GM19395 (cell line): Measurements from ENCODE around the gene KLRG1.

ENCODE experiments used
- ATAC-seq: cut with Tn5 transposase; IDR thresholded peaks from one replicate; pipeline ENCODE4 v1.9.1; 2021; ENCODE audit warnings: mild to moderate bottlenecking, moderate library complexity; ENCODE audit not compliant: unreplicated experiment

Gene KLRG1

DNA sequence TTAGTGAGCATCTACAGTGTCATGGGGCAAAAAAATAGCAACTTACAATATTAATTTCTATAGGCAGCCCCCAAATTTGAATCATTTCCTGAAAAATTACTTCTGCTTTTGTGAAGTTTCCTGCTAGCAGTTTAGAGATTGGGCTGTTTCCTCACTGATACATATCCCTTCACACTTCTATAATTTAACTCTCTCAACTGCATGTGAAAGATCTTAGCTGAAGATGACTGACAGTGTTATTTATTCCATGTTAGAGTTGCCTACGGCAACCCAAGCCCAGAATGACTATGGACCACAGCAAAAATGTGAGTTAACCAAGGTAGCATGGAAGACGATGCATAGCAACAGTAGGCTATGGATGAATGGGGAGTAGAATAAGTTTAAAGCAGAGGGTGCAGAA, at the start of gene KLRG1:
TSS of gene KLRG1 (plus strand) at position 134 of the 400 bp plus-strand sequence. CDS start at position 224, 90 bp downstream.
- ATAC-seq, result no peak

DNA sequence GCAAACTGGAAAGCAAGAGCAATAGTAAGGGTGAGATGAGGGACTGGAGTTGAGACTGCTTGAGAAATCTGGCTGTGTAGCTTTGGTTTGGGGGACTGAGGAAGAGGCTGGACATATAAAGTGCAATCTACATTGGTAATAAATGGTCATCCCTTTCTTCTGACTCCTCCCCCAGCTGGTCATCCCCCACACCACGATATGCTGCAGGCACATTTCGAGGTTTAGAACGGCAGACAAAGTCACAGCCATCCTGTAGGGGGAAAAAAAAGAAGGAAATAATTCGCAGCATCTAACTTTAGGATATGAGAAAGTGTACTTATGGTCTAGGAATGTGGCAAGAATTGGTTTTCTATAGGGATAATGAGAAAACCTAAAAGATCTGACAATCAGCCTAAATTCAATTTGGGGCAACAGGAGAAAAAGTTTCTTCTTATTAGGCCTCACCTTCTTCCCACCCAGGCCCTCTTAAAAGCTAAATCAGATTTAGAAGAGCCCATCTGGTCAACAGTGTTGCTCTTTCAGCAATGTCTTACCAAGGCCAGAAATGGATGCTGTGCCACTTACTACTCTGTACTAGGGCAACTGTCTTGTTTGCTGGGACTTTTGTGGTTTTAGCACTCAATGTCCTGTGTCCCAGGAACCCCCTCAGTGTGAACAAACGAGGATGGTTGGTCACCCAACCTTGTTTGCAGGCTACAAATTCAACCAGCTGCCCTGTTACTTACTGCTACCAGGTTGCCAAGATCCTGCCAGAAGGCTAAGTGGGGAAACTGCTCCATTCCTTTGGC, 47.5 kb upstream of the KLRG1 start:
- no peak for ATAC-seq

DNA sequence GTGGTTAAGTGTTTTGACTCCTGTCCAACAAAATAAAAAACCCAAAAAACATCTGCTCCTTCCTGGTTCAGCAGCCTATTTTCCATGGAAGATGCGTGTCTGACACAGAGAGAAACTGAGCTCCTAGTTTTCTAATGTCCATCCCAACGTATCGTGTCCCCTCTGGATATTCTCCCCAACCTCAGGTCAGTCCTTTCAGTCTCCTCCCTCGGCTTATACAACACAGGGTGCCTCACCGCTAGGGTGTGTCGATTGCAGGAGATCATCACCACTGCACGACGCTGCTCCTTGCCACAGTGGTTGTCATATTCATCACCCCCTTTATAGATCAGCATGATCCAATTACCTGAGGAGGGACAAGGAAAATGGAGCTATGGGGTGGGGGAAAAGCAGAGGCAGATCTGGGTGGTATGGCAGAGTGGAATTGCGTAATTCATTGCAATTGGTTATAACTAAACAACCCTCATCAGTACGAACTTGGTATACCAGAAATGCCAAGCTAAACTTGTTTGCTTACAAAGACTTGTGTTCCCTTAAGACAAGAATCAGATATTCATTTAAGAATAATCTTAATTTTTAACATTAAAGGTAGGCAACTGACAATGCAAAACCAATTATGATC, 45.7 kb upstream of the KLRG1 start:
- no peak for ATAC-seq

DNA sequence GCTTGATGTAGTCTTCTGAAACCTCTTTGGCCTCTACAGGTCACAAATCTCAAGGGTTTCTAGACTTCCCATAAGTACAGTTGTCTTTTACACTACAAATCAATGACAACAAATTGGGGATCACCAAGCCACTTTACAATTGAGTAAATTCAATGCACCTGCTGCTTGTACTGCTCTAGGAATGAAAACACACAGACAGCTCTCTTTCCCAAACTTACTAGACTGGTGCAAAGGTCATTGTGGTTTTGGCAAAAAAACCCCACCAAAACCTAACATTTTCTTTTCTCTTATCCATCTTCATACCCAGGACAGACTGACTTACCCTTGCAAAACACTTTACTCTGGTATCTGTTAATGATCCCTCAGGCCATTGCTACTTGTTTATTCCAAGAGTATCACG, 42.6 kb upstream of the KLRG1 start:
- no peak for ATAC-seq

DNA sequence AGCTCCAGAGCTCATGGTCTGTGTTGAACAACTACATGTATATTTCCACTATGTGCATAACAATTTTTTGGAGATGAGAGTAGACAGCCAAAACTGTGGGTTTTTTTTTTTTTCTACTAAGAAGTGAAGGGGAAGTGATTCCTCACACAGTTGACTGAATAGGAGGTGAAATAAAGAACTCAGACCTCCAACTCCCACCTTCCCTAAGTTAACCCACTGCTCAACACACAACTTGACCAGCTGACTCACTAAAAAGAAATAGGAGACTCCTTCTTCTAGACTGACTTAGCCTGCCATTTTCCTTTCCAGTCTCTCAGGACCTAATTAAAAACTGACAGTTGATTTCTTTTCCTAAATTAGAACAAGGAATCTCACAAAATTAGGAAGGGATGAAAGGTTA, 41.6 kb upstream of the KLRG1 start:
- ATAC-seq, result no peak

DNA sequence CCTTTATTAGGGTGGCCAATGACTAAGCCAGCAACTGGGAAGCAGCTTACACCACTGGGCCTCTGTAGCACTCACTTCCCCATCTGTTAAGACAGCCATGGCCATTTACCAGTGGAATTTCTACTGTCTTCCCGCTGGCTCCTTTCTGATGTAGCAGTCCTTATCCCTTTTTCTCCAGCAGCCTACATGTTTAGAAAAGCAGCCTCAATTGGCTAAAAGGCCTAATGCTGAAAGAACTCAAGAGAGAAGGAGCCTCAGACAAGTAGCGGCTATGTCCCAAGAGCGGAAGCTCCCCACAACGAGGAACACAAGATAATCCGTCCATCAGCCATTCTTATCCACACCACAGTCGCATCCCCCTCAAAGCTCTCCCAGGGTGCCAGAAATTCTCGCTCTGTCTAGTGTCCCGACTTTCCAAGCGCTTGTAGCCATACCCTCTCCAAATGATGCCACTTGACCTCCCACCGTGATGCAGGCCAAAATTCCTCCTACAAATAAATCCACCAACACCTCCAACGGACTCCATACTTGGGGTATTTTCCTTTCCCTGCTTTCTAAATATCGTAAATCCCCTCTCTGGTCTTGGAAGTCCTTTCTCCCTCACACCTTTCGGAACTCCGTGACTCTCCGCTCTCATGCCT, 40.5 kb upstream of the KLRG1 start:
- no peak for ATAC-seq

DNA sequence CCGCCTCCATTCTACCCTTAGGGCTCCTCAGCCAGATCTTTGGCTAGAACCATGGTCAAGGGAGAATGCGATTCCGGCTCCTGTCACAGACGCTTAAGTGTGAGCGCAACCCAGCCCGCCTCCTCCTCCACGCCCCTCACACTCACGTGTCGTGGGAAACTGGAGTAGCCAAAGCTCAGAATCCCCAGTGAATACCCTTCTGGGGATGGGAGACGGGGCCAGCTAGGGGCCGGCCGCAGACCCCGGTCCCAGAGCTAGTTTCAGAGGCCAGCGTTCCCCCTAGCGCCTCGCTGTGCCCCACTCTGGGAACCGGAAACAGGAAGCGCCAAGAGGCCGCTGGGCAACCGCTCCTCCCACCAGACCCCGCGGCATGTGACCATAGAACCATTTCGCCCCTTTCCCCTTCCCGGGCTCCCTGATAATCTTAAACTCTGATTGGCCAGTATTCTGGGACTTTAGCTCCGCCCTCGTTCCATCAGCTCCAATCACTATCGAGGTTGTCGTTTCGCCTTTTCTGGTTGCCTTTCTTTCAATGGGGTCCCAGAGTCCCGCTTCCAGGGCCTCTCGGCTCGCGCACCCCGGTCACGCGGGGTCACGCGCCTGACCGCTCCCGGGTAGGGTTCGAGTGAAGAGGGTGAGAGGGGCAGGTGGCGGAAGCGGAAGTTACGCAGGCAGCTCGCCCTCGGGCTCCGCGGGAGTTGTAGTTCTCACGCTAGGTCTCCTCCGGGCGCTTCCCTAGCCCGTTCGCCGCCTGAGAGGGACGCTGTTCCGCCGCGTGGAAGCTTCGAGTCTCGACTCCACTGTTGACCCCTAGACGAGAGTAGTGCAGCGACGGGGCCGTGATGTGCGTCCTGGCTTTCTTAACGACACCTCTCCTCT, 39.8 kb upstream of the KLRG1 start, which contains the start of gene M6PR:
TSS of gene M6PR (minus strand) at position 304 of the 879 bp plus-strand sequence. CDS start 3,241 bp downstream, outside the sequence.
- ATAC-seq, result peak; percentile 86

DNA sequence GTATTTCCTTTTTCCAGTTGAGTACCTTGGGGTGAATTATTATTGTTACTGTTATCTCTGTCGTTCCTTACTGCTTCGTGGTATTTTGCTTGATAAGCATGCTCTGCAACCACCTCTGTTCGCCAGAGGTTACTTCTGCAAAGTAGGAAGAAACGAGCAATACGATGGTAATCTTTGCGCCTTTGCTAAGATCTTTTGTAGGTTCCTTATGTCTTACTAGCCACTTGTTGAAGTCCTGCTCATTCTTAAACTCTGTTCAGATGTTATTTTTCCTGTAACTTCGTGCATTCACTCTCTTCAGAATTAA, 39.2 kb upstream of the KLRG1 start:
- peak; percentile 17 for ATAC-seq

DNA sequence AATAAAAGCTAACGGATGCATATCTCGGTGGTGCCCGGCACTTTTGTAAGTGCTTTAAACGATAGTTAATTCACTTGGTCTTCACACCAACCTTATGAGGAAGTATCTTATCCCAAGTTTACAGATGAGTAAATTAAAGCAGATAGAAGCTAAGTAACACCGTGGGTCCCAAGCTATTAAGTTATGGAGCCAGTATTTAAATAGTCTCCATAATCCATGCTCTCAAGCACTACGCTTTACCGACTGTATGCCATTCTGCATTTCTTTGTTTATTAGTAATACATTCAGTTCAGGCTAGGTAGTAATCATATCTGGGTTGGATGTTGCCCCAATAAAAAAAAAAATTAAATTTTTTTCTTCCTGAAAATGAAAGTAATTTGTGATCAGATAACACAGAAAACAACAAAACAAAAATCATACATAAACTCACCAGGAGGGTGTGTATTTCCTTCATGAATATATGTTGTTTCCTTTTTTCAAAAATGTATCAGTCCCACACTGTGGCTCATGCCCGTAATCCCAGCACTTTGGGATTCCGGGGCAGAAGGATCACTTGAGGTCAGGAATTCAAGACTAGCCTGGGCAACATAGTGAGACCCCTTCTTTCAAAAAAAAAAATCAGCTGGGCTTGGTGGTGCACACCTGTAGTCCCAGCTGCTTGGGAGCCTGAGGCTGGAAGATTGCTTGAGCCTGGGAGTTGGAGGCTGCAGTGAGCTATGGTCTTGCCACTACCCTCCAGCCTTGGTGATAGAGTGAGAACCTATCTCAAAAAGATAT, 38.5 kb upstream of the KLRG1 start:
- ATAC-seq, result no peak

DNA sequence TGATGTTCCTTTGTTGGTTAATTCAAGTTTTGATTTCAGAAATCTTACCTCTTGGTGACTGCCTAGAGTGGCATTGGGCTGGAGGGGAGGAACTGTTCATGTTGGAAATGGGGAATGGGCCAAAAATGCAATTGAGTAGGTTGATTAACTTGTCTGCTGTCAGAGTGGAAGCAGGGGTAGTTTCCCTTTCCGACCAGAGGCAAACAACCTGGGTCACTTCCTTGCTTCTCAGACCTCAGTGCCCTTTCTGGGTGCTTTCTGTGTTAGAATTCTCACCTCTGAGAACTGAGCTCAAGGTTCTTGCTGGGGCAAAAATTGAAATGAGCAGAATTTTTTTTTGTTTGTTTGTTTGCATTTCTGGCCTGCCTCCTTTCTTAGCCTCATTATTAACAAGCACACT, 37.6 kb upstream of the KLRG1 start:
- no peak for ATAC-seq

DNA sequence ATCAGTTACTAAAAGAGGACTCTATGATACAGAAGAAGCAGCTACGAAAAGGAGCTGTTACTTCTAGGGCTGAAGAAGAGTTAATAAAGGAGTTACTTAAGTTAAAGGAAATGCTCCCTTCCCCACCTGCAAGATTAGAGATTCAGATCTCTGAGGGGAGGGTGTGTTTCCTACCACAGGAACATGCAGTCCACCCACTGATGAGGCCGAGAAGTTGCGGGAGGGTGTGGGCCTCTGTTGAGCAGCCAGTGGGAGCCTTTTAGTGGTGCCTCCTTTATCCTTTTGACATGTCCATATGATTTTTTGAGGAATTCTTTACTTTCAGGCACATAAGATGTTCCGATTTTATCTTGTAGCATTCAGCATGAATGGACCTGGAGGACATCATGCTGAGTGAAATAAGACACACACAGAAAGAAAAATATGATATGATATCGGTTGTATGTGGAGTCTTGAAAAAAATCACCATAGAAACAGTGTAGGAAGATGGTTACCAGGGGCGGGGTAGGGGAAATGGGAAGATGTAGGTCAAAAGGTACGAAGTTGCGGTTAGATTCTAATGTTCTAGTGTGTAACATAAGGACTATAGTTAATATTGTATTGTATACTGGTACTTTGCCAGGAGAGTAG, 35.5 kb upstream of the KLRG1 start:
- ATAC-seq, result no peak

DNA sequence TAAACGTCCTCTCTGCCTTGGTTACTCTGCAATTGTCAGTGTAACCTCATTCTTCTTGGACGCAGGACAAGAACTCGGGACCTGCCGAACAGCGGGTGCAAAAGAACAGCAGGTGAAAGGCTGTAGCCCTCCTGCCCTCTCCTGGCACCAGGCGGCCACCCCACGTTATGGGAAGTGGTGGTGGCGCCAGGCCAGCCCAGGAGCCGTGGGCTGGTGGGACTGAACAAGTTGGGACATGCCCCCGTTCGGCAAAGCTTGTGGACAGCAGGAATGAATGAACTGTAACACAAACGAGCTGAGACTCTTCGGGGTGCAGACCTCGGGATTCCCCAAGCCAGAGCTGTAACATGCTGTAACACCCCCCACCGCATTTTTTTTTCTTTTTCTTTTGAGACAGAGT, 33.3 kb upstream of the KLRG1 start:
- no peak for ATAC-seq

DNA sequence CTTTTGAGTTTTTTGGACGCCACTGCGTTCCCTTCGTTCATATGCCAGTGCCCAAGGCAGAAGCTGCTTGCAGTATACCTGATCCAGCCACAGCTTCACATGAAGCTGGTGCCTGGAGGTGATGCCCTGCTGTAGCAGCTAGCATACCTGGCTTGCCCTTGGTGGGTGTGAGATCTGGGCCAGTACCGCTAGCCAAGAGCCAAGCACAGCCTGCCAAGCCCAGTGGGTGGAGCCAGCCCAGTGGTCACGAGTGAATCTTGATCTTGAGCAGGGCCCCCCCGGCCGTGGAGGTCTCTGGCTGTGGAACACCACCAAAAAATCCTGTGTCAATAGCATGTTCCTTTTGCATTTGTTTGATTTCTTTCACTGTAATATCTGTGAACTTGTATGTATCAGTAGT, 32.6 kb upstream of the KLRG1 start:
- no peak for ATAC-seq

DNA sequence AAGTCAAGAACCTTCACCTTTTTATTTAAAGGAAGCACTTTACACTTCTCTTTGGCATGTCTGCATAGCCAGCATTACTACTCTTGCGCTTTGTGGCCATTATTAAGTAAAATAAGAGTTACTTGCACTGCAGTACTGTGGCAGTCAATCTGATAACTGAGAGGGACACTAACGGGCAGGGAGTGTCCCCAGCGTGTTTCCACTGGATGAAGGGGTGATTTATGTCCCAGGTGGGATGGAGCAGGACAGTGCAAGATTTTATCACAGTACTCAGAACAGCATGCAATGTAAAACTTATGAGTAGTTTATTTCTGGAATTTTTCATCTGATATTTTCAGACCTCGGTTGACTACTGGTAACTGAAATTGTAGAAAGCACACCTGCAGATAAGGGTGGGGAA, 31.8 kb upstream of the KLRG1 start:
- ATAC-seq, result no peak

DNA sequence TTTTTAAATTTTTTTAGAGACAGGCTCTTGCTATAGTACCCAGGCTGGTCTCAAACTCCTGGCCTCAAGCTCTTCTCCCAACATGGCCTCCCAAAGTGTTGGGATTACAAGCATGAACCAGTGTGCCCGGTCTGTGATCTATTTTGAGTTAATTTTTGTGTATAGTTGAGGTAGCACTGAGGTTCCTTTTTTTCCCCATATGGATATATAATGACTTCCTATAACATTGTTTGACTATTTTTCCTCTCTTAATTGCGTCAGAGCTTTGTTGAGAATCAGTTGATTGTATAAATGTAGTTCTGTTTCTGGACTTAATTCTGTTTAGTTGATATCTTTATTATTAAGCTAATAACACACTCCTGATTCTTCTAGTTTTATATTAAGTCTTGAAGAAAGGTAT, 31.3 kb upstream of the KLRG1 start:
- no peak for ATAC-seq

DNA sequence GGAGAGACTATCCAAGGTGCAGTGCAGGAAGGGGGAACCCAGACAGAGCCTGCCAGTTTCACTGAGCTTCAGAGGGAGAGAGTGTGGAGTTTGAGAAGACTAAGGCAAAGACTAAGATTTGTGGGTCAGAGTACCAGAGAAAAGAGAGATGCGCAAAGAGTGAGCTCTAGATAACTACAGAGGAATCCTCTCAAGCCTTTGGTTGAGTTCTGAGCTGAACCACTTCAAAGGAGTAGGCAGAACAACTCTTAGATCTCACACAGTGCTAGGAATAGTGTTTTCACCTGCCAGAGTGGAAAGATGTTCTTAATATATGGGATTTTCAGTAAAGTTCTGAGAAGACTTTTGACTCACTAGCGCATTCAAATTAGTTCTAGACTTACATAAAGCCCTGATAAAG, 29.2 kb upstream of the KLRG1 start:
- no peak for ATAC-seq

DNA sequence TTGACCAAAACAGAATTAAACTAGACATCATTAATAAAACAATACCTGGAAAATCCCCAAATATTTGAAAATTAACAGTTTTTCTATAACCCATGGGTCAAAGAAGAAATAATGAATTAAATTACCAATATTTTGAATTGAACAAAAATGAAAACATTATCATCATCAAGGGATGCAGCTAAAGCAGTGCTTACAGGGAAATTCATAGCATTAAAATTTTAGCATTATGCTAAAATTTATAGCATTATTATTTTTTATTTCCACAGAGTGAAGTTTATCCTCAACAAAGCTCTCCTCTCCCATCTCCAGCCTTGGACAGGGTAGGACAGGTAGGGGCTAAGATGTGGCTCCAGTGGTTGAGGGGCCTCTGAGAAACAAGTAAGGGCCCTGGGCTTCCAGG, 20.6 kb upstream of the KLRG1 start:
- ATAC-seq, result no peak

DNA sequence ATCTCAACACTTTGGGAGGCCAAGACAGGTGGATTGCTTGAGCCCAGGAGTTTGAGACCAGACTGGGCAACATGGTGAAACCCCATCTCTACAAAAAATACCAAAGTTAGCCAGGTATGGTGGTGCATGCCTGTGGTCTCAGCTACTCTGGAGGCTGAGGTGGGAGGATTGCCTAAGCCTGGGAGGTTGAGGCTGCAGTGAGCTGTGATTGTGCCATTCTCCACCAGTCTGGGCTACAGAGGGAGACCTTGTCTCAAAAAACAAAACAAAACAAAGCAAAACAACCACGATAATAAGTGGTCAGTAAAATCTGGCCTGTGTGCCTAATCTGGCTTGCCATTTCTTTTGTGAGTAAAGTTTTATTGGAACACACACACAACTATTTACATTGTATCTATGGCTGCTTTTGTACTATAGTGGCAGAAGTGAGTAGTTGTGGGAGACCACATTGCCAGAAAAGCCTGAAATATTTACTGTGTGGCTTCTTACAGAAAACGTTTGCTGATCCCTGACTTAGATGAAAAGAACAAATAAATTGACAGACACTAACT, 19.4 kb upstream of the KLRG1 start:
- ATAC-seq, result no peak

DNA sequence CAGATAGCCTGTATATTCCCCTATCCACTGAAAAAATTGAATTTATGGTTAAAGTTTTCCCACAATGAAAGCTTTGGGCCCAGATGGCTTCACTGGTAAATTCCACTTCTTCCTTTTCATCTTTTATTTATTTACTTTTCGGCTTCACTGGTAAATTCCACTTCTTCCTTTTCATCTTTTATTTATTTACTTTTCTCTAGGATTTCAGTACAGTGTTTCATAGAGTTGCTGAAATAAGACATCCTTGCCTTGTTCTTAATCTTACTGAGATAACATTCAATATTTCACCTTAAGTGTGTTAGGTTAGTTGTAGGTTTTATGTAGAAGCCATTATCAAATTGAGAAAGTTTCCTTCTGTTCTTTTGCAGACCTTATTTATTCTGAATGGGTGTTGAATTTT, 18.9 kb upstream of the KLRG1 start:
- ATAC-seq, result no peak

DNA sequence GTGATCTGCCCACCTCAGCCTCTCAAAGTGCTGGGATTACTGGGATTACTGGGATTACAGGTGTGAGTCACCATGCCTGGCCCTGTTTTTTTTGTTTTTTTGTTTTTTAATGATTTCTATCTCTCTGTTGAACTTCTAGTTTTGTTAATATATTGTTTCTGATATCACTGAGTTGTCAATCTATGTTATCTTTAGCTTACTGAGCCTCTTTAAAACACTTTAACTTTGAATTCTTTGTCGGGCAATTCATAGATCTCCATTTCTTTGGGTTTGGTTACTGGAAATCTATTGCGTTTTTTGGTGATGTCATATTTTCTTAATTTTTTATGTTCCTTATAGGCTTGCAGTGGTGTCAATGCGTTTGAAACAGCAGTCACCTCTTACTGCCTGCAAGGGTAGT, 9.2 kb upstream of the KLRG1 start:
- no peak for ATAC-seq
